HepG2 (cell line): Measurements from ENCODE around the gene RORC. TPM values are rescaled to one million over a fixed set of nuclear protein-coding genes. Genes with fewer than 3 reads are reported as not detected.
A peak's percentile ranks its signal among the peaks of the same experiment; 100 is the strongest.

ENCODE experiments used
- EHMT2 ChIP-seq: fragments of 200-600 bp; sonication (generic); IDR thresholded peaks from 2 replicates; pipeline ENCODE4 v1.7.0; 2017; ENCODE audit warnings: antibody characterized with exemption, low read depth, low read length, borderline replicate concordance
- FOSL1 ChIP-seq: sonication (generic); formaldehyde crosslinking; IDR thresholded peaks from 2 replicates; pipeline ENCODE4 v1.9.0; 2021; ENCODE audit warnings: missing genetic modification reagents, borderline replicate concordance
- GZF1 ChIP-seq: sonication (generic); formaldehyde crosslinking; IDR thresholded peaks from 2 replicates; pipeline ENCODE4 v1.5.1; 2020; ENCODE audit warnings: mild to moderate bottlenecking, missing genetic modification reagents
- HNRNPLL ChIP-seq: fragments of 200-400 bp; formaldehyde crosslinking; IDR thresholded peaks from 2 replicates; pipeline ENCODE4 v1.6.1; 2017; ENCODE audit warnings: mild to moderate bottlenecking, low read depth, low read length; ENCODE audit not compliant: poor library complexity, severe bottlenecking
- ISL2 ChIP-seq: sonication (generic); formaldehyde crosslinking; IDR thresholded peaks from 2 replicates; pipeline ENCODE4 v1.5.0; 2020; ENCODE audit warnings: missing genetic modification reagents
- MTA1 ChIP-seq: sonication (generic); formaldehyde crosslinking; IDR thresholded peaks from 2 replicates; pipeline ENCODE4 v1.4.0; 2020; ENCODE audit warnings: missing genetic modification reagents, mild to moderate bottlenecking, borderline replicate concordance
- POLR2AphosphoS5 ChIP-seq: IDR thresholded peaks from 2 replicates; pipeline ENCODE4 v1.6.1; 2012; ENCODE audit warnings: low read depth, low read length
- RCOR2 ChIP-seq: IDR thresholded peaks from 2 replicates; pipeline ENCODE4 v1.6.1; 2016; ENCODE audit warnings: missing biosample characterization, missing genetic modification reagents
- SKI ChIP-seq: fragments of 450-650 bp; IDR thresholded peaks from one replicate; pipeline ENCODE4 v1.6.1; 2018; ENCODE audit warnings: mild to moderate bottlenecking; ENCODE audit not compliant: partially characterized antibody
- SNAI1 ChIP-seq: sonication (generic); formaldehyde crosslinking; IDR thresholded peaks from 2 replicates; pipeline ENCODE4 v1.5.0; 2020; ENCODE audit warnings: mild to moderate bottlenecking, missing genetic modification reagents, borderline replicate concordance
- SYNCRIP ChIP-seq: fragments of 200-400 bp; formaldehyde crosslinking; IDR thresholded peaks from 2 replicates; pipeline ENCODE4 v1.6.1; 2018; ENCODE audit warnings: mild to moderate bottlenecking, low read depth, low read length; ENCODE audit not compliant: insufficient read depth
- ZBTB3 ChIP-seq: sonication (generic); formaldehyde crosslinking; IDR thresholded peaks from 2 replicates; pipeline ENCODE4 v1.4.0; 2020; ENCODE audit warnings: low read depth, mild to moderate bottlenecking, moderate library complexity, missing genetic modification reagents, borderline replicate concordance
- ZC3H13 ChIP-seq: sonication (generic); formaldehyde crosslinking; IDR thresholded peaks from 2 replicates; pipeline ENCODE4 v1.8.1; 2023; ENCODE audit warnings: mild to moderate bottlenecking, missing genetic modification reagents, moderate library complexity
- ZNF44 ChIP-seq: sonication (generic); formaldehyde crosslinking; IDR thresholded peaks from 2 replicates; pipeline ENCODE4 v1.5.1; 2020; ENCODE audit warnings: mild to moderate bottlenecking, missing genetic modification reagents
- ZNF446 ChIP-seq: sonication (generic); formaldehyde crosslinking; IDR thresholded peaks from 2 replicates; pipeline ENCODE4 v1.5.0; 2020; ENCODE audit warnings: mild to moderate bottlenecking, missing genetic modification reagents
- ZNF605 ChIP-seq: sonication (generic); formaldehyde crosslinking; IDR thresholded peaks from 2 replicates; pipeline ENCODE4 v1.8.0; 2022; ENCODE audit warnings: mild to moderate bottlenecking, missing genetic modification reagents
- polyA plus RNA-seq, 8 experiments: library from polyadenylated mRNA; depleted of rRNA in 3 of 8; stranded (reverse) in 7 of 8; unstranded in 1 of 8; fragments of >200 nt; fragmentation: Illumina TruSeq in 4 of 8; extraction: Trizol in 4 of 8; gene quantifications; 2 replicates each; pipeline versions ENCODE4 v1.2.1 to v1.2.3, GENCODE V29; 2011 to 2016; ENCODE audit warnings: low read depth in 4 of 8, missing spikeins in 1 of 8, mixed read lengths in 1 of 8; ENCODE audit not compliant: insufficient read depth in 1 of 8
- total RNA-seq, 5 experiments: library from RNA; depleted of rRNA; stranded (reverse); fragments of >200 nt; fragmentation: Illumina TruSeq; extraction: Trizol; gene quantifications; 2 replicates each; pipeline ENCODE4 v1.2.3, GENCODE V29; 2016; ENCODE audit warnings: low read depth in 1 of 5
- TF ChIP-seq, protein P1 (sequence below): sonication (generic); formaldehyde crosslinking; IDR thresholded peaks from 2 replicates; pipeline ENCODE4 v1.4.0; 2020; ENCODE audit warnings: missing genetic modification reagents, mild to moderate bottlenecking, borderline replicate concordance
- TF ChIP-seq, protein P2 (sequence below): sonication (generic); formaldehyde crosslinking; IDR thresholded peaks from 2 replicates; pipeline ENCODE4 v1.4.0; 2020; ENCODE audit warnings: missing genetic modification reagents, mild to moderate bottlenecking, borderline replicate concordance
- TF ChIP-seq, protein P3 (sequence below): sonication (generic); formaldehyde crosslinking; conservative IDR thresholded peaks from 2 replicates; pipeline ENCODE4 v1.8.1; 2023; ENCODE audit warnings: missing genetic modification reagents
- TF ChIP-seq, protein P4 (sequence below): sonication (generic); formaldehyde crosslinking; IDR thresholded peaks from 2 replicates; pipeline ENCODE4; 2020; ENCODE audit warnings: missing genetic modification reagents, mild to moderate bottlenecking, borderline replicate concordance

RORC gene
- total and polyA plus RNA-seq, 2 of the 13 experiments (the other 11 are each of a cell fraction or from before 2014, with no cell fraction given), result 2.5 to 6.5 TPM

DNA sequence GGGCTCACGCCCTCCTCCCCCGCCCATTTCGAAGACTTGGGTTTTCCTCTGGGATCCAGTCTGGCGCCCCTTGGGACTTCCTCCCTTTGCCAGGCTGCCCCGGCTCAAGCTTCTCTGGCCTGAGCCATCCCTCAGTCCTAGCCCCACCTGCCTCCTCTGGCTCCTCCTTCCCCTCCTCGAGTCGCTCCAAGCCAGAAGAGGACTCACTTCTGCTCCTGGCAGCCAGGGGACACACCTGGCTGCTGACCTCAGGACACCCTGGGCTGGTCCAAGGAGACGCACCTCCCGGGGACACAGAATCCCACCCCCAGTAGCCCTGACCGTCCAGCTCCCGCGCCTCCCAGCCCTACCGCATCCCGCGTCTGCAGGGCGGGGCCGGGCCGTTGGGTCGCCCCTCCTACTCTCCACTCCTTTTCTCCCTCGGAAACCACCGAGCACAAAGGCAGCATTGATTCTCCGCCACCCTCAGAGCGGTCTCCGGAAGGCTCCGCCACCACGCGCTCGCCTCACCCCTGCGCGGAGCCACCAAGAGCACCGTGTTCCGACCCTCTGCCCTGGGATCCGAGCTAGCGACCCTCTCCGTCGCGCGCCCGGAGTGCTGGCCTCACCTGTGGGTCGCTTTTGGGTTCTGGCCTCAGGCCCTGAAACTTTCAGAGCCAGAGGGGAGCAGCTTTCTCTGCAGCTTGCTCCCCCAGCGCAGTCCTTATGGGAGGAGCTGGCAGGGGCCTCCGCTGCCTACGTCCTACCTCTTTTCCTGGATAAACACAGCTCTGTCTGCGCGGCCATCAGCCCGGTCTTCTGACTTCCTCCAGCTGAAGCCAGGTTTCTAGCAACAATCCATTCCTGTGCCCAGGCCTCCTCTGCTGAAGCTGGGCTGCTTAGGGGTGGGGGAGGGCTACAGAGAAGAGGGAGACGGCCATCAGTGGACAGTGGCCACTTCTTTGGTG is 8.1 kb upstream of the RORC start, which contains the start of gene C2CD4D (continued):
- TF ChIP-seq ZNF44, result no peak
- no peak for TF ChIP-seq EHMT2
- TF ChIP-seq, protein P1, sequence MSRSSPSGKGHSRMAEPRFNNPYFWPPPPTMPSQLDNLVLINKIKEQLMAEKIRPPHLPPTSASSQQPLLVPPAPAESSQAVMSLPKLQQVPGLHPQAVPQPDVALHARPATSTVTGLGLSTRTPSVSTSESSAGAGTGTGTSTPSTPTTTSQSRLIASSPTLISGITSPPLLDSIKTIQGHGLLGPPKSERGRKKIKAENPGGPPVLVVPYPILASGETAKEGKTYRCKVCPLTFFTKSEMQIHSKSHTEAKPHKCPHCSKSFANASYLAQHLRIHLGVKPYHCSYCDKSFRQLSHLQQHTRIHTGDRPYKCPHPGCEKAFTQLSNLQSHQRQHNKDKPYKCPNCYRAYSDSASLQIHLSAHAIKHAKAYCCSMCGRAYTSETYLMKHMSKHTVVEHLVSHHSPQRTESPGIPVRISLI (CRISPR knock-in tag), result no peak
- TF ChIP-seq POLR2AphosphoS5, result peak; percentile 46; the same call in 1 of the 2 replicates
- TF ChIP-seq, protein P2, sequence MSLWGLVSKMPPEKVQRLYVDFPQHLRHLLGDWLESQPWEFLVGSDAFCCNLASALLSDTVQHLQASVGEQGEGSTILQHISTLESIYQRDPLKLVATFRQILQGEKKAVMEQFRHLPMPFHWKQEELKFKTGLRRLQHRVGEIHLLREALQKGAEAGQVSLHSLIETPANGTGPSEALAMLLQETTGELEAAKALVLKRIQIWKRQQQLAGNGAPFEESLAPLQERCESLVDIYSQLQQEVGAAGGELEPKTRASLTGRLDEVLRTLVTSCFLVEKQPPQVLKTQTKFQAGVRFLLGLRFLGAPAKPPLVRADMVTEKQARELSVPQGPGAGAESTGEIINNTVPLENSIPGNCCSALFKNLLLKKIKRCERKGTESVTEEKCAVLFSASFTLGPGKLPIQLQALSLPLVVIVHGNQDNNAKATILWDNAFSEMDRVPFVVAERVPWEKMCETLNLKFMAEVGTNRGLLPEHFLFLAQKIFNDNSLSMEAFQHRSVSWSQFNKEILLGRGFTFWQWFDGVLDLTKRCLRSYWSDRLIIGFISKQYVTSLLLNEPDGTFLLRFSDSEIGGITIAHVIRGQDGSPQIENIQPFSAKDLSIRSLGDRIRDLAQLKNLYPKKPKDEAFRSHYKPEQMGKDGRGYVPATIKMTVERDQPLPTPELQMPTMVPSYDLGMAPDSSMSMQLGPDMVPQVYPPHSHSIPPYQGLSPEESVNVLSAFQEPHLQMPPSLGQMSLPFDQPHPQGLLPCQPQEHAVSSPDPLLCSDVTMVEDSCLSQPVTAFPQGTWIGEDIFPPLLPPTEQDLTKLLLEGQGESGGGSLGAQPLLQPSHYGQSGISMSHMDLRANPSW (CRISPR knock-in tag), result no peak
- no peak for TF ChIP-seq GZF1
- peak; percentile 91 for TF ChIP-seq HNRNPLL
- TF ChIP-seq SYNCRIP, result no peak
- no peak for TF ChIP-seq ZNF446 (CRISPR knock-in tag)
- no peak for TF ChIP-seq ZC3H13
- TF ChIP-seq RCOR2 (CRISPR knock-in tag), result no peak
- TF ChIP-seq ZBTB3 (CRISPR knock-in tag), result no peak
- no peak for TF ChIP-seq FOSL1
- TF ChIP-seq ZNF605 (CRISPR knock-in tag), result no peak
- no peak for TF ChIP-seq SNAI1 (CRISPR knock-in tag)
- no peak for TF ChIP-seq ISL2
- TF ChIP-seq, protein P3, sequence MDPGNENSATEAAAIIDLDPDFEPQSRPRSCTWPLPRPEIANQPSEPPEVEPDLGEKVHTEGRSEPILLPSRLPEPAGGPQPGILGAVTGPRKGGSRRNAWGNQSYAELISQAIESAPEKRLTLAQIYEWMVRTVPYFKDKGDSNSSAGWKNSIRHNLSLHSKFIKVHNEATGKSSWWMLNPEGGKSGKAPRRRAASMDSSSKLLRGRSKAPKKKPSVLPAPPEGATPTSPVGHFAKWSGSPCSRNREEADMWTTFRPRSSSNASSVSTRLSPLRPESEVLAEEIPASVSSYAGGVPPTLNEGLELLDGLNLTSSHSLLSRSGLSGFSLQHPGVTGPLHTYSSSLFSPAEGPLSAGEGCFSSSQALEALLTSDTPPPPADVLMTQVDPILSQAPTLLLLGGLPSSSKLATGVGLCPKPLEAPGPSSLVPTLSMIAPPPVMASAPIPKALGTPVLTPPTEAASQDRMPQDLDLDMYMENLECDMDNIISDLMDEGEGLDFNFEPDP (CRISPR knock-in tag), result no peak
- TF ChIP-seq, protein P4, sequence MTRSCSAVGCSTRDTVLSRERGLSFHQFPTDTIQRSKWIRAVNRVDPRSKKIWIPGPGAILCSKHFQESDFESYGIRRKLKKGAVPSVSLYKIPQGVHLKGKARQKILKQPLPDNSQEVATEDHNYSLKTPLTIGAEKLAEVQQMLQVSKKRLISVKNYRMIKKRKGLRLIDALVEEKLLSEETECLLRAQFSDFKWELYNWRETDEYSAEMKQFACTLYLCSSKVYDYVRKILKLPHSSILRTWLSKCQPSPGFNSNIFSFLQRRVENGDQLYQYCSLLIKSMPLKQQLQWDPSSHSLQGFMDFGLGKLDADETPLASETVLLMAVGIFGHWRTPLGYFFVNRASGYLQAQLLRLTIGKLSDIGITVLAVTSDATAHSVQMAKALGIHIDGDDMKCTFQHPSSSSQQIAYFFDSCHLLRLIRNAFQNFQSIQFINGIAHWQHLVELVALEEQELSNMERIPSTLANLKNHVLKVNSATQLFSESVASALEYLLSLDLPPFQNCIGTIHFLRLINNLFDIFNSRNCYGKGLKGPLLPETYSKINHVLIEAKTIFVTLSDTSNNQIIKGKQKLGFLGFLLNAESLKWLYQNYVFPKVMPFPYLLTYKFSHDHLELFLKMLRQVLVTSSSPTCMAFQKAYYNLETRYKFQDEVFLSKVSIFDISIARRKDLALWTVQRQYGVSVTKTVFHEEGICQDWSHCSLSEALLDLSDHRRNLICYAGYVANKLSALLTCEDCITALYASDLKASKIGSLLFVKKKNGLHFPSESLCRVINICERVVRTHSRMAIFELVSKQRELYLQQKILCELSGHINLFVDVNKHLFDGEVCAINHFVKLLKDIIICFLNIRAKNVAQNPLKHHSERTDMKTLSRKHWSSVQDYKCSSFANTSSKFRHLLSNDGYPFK (CRISPR knock-in tag), result no peak
- TF ChIP-seq SKI, result no peak
- TF ChIP-seq MTA1 (CRISPR knock-in tag), result 0 out of 2 replicates have a peak, but pooled peaks have one; percentile 44
